Measurements from ENCODE around the gene ADAD2. TPM values are rescaled to one million over a fixed set of nuclear protein-coding genes. Genes with fewer than 3 reads are reported as not detected.

ADAD2 gene
- total RNA-seq, 1 donor from 2014 or later: not detected

DNA sequence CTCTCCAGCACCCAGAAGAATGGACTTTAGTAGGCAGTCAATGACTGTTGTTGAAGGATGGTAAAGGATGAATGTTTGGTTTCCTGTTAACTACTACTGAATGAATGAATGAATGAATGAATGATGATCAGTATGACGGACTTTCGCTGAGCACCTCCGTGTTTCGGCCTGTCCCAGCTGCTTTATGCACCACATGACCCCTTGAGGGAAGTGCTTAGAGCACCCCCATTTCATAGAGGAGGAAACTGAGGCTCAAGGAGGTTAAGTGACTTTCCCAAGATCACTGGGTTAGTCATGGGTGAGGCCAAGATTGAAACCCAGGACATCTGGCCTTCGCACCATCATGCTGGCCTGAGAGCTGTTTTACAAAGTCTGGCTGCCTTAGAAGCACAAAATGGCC is 42.0 kb downstream of the ADAD2 start:
- no peaks in the 10 kb centered on the region for H4K20me1 ChIP-seq (ENCODE audit: insufficient read depth, low read length)
- H3K4me1 Mint-ChIP-seq (ENCODE audit: low read depth, unreplicated experiment): peaks cover 4% of the 10 kb centered on the region
- no peaks in the 10 kb centered on the region for H3K36me3 ChIP-seq (ENCODE audit: insufficient read depth, low read length)
- no peak overlapping the region for H3K4me2 ChIP-seq (ENCODE audit: low read length)
- no peaks in the 10 kb centered on the region for H3K79me2 ChIP-seq (ENCODE audit: insufficient read depth, low read length)
- no peak overlapping the region for H2AFZ ChIP-seq (ENCODE audit: low read depth, low read length)
- no peak overlapping the region for H3K4me3 Mint-ChIP-seq (ENCODE audit: unreplicated experiment)
- peaks cover 2% of the 10 kb centered on the region for H3K9me3 Mint-ChIP-seq (ENCODE audit: unreplicated experiment)
- peaks cover 53% of the 10 kb centered on the region for H3K27me3 Mint-ChIP-seq (ENCODE audit: low read depth, unreplicated experiment)
- no peak overlapping the region for H3K9ac ChIP-seq (ENCODE audit: low read length)
- H3K36me3 Mint-ChIP-seq (ENCODE audit: low read depth, unreplicated experiment): no peaks in the 10 kb centered on the region
- H3K27ac Mint-ChIP-seq (ENCODE audit: unreplicated experiment): no peak overlapping the region
- TF ChIP-seq EZH2 (IDR thresholded peaks at IDR 0.05; ENCODE audit: insufficient read depth, low read length) (no peak), CTCF (IDR thresholded peaks at IDR 0.05; ENCODE audit: insufficient read depth, low read depth, low read length) (no peak)
- no peak overlapping the region for H3K4me3 ChIP-seq (ENCODE audit: insufficient read depth, low read depth, low read length)
- FAIRE-seq: no peak
- peaks cover 10% of the 10 kb centered on the region for H3K4me1 ChIP-seq (ENCODE audit: insufficient read depth, low read length)
- H3K9me3 ChIP-seq (ENCODE audit: insufficient read depth, low read depth, low read length): no peaks in the 10 kb centered on the region
- peaks cover 1% of the 10 kb centered on the region for H3K27me3 ChIP-seq (ENCODE audit: insufficient read depth, low read length)
- no peak overlapping the region for H3K27ac ChIP-seq (ENCODE audit: low read depth, low read length)
- DNase-seq (ENCODE audit: low read depth): no peak

DNA sequence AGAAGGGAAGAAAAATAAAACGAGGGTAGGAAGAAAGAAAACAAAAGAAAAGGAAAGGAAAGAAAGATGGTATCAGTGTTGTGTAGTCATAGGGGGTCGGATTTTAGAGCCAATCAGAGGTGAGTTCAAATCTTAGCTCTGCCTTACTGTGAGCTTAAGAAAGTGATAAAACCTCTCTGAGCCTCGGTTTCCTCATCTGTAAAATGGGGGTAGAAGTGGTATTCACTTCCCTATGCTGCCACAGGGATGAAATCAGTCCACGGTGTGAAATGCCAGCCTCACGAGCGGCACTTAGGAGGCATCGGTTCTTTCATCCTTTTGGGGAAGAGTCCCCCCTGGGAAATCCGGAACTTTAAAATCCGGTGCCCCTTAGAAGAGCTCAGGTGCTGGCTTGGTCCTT is 42.8 kb downstream of the ADAD2 start:
- no peak for FAIRE-seq
- Histone ChIP-seq H3K4me2 (ENCODE audit: low read length) (no peak overlapping the region), H3K36me3 (ENCODE audit: insufficient read depth, low read length) (no peaks in the 10 kb centered on the region), H3K4me3 (ENCODE audit: insufficient read depth, low read depth, low read length) (no peak overlapping the region), H3K27me3 (ENCODE audit: insufficient read depth, low read length) (peaks cover 5% of the 10 kb centered on the region), H4K20me1 (ENCODE audit: insufficient read depth, low read length) (no peaks in the 10 kb centered on the region), H3K9me3 (ENCODE audit: insufficient read depth, low read depth, low read length) (no peaks in the 10 kb centered on the region), H2AFZ (ENCODE audit: low read depth, low read length) (no peak overlapping the region), H3K79me2 (ENCODE audit: insufficient read depth, low read length) (no peaks in the 10 kb centered on the region), H3K27ac (ENCODE audit: low read depth, low read length) (no peak overlapping the region), H3K4me1 (ENCODE audit: insufficient read depth, low read length) (peaks cover 4% of the 10 kb centered on the region), H3K9ac (ENCODE audit: low read length) (no peak overlapping the region)
- H3K27me3 Mint-ChIP-seq (ENCODE audit: low read depth, unreplicated experiment): peaks cover 58% of the 10 kb centered on the region
- DNase-seq (ENCODE audit: low read depth): no peak
- H3K36me3 Mint-ChIP-seq (ENCODE audit: low read depth, unreplicated experiment): no peaks in the 10 kb centered on the region
- H3K9me3 Mint-ChIP-seq (ENCODE audit: unreplicated experiment): peaks cover 2% of the 10 kb centered on the region
- no peak overlapping the region for H3K27ac Mint-ChIP-seq (ENCODE audit: unreplicated experiment)
- H3K4me1 Mint-ChIP-seq (ENCODE audit: low read depth, unreplicated experiment): peaks cover 2% of the 10 kb centered on the region
- TF ChIP-seq CTCF (IDR thresholded peaks at IDR 0.05; ENCODE audit: insufficient read depth, low read depth, low read length): no peak
- no peak for TF ChIP-seq EZH2 (IDR thresholded peaks at IDR 0.05; ENCODE audit: insufficient read depth, low read length)
- no peak overlapping the region for H3K4me3 Mint-ChIP-seq (ENCODE audit: unreplicated experiment)

DNA sequence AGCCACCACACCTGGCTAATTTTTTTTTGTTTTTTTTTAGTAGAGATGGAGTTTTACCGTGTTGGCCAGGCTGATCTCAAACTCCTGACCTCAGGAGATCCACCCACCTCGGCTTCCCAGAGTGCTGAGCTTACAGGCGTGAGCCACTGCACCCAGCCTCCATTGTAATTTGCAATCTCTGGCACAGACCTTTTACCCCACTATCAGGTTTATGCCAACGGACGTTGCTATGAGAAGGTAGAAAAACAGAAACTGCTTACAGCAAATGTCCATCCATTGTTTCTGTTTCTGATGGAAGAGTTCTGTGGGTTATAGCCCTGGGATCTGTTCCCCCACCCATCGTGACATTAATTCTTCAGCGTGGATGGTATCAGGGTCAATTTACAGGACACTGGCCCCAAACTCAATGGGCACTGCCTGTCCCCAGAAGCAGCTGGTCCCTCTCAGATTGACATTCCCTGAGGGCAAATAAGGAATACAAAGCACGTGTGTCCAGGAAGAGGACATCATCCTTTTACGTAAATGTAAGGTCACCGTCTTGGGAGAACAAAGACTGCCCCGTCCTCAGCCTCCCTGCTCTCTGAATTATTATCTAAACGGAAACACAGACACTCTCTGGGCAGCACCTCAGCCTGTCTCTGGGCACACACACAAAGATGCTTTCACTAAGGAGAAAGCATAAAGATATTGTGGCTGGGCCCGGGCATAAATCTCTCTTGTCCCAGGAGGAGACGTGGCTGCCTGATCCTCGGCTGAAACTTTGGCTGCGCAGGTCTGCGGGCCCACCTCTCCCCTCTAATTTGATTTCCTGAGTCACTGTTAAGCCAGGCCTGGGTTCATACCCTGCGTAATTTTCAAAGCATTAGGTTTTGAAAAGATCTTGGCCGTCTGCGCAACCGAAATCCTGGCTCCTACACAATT is 43.6 kb downstream of the ADAD2 start:
- Histone ChIP-seq H3K4me1 (ENCODE audit: insufficient read depth, low read length) (no peaks in the 10 kb centered on the region), H4K20me1 (ENCODE audit: insufficient read depth, low read length) (no peaks in the 10 kb centered on the region), H3K9ac (ENCODE audit: low read length) (no peak overlapping the region), H3K79me2 (ENCODE audit: insufficient read depth, low read length) (no peaks in the 10 kb centered on the region), H2AFZ (ENCODE audit: low read depth, low read length) (no peak overlapping the region), H3K27me3 (ENCODE audit: insufficient read depth, low read length) (peaks cover 10% of the 10 kb centered on the region), H3K36me3 (ENCODE audit: insufficient read depth, low read length) (no peaks in the 10 kb centered on the region), H3K4me3 (ENCODE audit: insufficient read depth, low read depth, low read length) (no peak overlapping the region), H3K9me3 (ENCODE audit: insufficient read depth, low read depth, low read length) (no peaks in the 10 kb centered on the region), H3K4me2 (ENCODE audit: low read length) (no peak overlapping the region), H3K27ac (ENCODE audit: low read depth, low read length) (no peak overlapping the region)
- FAIRE-seq: no peak
- H3K4me3 Mint-ChIP-seq (ENCODE audit: unreplicated experiment): no peak overlapping the region
- no peak for DNase-seq (ENCODE audit: low read depth)
- no peak overlapping the region for H3K27ac Mint-ChIP-seq (ENCODE audit: unreplicated experiment)
- no peaks in the 10 kb centered on the region for H3K4me1 Mint-ChIP-seq (ENCODE audit: low read depth, unreplicated experiment)
- no peak for TF ChIP-seq CTCF (IDR thresholded peaks at IDR 0.05; ENCODE audit: insufficient read depth, low read depth, low read length)
- TF ChIP-seq EZH2 (IDR thresholded peaks at IDR 0.05; ENCODE audit: insufficient read depth, low read length): no peak
- H3K9me3 Mint-ChIP-seq (ENCODE audit: unreplicated experiment): peaks cover 2% of the 10 kb centered on the region
- H3K36me3 Mint-ChIP-seq (ENCODE audit: low read depth, unreplicated experiment): no peaks in the 10 kb centered on the region
- H3K27me3 Mint-ChIP-seq (ENCODE audit: low read depth, unreplicated experiment): peaks cover 66% of the 10 kb centered on the region

All from astrocyte (in vitro differentiated cells and primary cell).